HFF-Myc (cell line): Measurements from ENCODE around the gene IL17RB.

Source experiments
- DNase-seq: peaks from one replicate; pipeline ENCODE4 v3.0.0-alpha.2; 2011; ENCODE audit warnings: low read depth; ENCODE audit errors: extremely low read depth
- H3K4me3 ChIP-seq: replicated peaks from 2 replicates; pipeline ENCODE4 v1.5.1; 2011; ENCODE audit warnings: low read depth, mild to moderate bottlenecking, control low read depth, low read length
- CTCF ChIP-seq: IDR thresholded peaks from 2 replicates; pipeline ENCODE4 v1.5.1; 2012; ENCODE audit warnings: mild to moderate bottlenecking, low read depth, low read length, control low read depth; ENCODE audit errors: missing control alignments

Gene IL17RB

DNA sequence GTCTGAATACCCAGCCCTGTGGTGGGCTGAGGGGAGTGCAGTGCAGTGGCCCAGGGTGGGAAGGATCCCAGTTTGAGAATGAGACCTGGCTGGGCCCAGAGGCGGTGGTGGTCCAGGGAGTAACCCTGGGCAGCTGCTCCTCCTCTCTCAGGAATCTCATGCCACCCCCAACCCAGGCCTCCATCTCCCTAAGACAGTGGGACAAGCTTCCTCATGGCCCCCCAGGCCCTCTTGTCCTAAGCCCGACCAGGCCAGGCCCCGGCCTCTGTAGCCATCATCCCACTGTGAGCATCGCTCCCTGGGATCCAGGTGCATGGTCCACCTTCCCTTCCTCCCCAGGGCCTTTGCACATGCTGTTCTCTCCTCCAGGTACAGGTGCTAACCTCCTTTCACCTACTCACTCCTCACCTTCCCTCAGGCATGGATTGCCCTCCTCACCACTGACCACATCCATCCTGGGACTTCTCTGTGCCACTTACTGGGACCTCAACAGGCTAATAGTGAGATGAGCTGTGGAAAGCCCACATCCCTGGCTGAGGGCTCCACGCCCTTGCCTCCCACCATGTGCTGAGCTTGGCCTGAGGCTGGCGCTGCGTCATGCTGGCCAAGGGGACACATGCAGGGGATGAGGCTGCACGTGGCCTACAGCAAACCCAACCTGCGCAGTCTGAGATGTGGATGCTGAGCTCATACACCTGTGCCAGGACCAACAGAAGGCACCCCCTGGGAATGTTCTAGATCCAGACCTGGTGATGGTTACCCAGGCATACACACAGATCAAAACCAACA lies 10.1 kb upstream of the IL17RB start:
- no peak for TF ChIP-seq CTCF
- DNase-seq: no peak
- H3K4me3 ChIP-seq: no peak overlapping the region

DNA sequence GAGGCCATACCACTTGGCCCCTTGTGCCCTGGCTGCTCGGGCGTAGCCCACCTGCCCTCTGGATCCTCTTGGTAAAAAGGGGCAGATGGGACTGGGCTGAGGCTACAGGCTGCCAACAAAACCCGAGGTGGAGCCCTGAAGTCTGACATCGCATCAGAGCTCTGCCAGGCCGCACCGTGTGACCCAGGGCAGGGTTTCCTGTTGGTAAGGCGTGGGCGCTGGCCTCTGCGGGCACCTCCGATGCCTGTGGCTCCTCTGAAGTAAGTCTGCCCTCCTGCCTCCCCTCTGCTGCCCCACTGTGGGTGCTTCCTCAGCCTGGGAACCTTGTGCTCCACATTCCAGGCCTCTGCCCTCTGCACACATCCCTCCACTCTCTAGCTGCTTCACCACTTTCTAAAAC lies 9.0 kb upstream of the IL17RB start:
- no peak for TF ChIP-seq CTCF
- no peak overlapping the region for H3K4me3 ChIP-seq
- DNase-seq: no peak

- no peak for DNase-seq
- H3K4me3 ChIP-seq: no peak overlapping the region
- TF ChIP-seq CTCF: no peak
These were observed 5.1 kb upstream of the IL17RB start for GRCh38 chr3:53841296-53841695.

DNA sequence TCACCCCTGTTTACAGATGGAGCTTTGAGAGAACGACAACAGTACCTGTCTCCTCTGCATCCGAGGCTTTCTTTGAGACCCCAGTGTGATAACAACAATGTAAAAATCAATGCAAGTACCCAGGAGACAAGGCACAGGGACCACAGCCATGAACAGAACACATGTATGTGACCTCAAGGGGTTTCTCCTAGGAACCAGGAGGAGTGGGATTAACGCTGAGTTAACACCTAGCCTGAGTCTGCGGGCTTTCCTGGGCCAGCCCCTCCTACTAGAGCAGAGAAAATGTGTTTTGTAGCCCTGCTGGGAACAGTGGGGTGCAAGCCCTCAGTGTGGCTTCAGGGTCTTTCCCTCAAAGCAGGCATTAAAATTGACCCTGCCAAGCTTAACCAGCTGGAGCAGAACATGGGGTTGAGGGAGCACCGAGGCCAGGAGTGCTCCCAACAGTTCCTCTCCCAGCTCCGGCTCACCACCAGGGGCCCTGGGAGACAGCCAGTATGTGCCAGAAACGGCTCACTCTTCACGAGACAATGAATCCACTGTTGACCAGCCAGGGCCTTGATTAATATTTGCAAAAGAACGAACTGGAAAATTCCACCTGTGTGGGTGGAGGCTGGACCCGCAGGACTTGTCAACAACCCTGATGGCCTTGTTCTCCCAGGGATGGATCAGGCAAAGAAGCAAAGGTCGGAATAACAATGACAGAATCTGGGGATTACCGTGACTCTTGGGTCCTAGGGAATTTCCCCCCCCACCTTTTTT lies 3.8 kb upstream of the IL17RB start:
- H3K4me3 ChIP-seq: no peak overlapping the region
- no peak for DNase-seq
- no peak for TF ChIP-seq CTCF

GRCh38 chr3:53843195-53844177 lies 2.9 kb upstream of the IL17RB start:
- no peak for DNase-seq
- no peak for TF ChIP-seq CTCF
- H3K4me3 ChIP-seq: no peak overlapping the region

GRCh38 chr3:53844262-53845102 lies 1.9 kb upstream of the IL17RB start:
- no peak overlapping the region for H3K4me3 ChIP-seq
- no peak for DNase-seq
- TF ChIP-seq CTCF: no peak
